ENCODE measurements around the gene HBM. TPM values are rescaled to one million over a fixed set of nuclear protein-coding genes. Genes with fewer than 3 reads are reported as not detected.

Gene HBM
- total and polyA plus RNA-seq, 5 donors from 2014 or later, result not detected

- Mint-ChIP-seq H3K36me3 (peaks cover 18% of the 10 kb centered on the region), H3K4me1 (peaks cover 4 to 15% (median 11%) of the 10 kb centered on the region in 4 donors), H3K27me3 (no peaks in the 10 kb centered on the region), H3K9me3 (no peaks in the 10 kb centered on the region), H3K27ac (peak overlapping the region in 1 of 3 donors; percentile 59), H3K4me3 (no peak overlapping the region)
- DNase-seq (no peak), ATAC-seq (ENCODE audit: low read depth in 2 of 2) (no peak)
- Histone ChIP-seq H3K27me3 (ENCODE audit: control insufficient read depth, insufficient read depth, low read length) (no peaks in the 10 kb centered on the region), H3K27ac (ENCODE audit: insufficient read depth, low read length, poor library complexity, severe bottlenecking) (no peak overlapping the region), H3K36me3 (ENCODE audit: control insufficient read depth, insufficient read depth, low read length) (peaks cover 69% of the 10 kb centered on the region), H3K4me1 (ENCODE audit: control insufficient read depth, insufficient read depth, low read length, poor library complexity, severe bottlenecking) (no peaks in the 10 kb centered on the region), H3K9me3 (ENCODE audit: control insufficient read depth in 2 of 2, low read length in 2 of 2) (no peaks in the 10 kb centered on the region), H3K4me3 (ENCODE audit: low read depth, low read length) (no peak overlapping the region)
These were observed 47.2 kb downstream of the HBM start for GRCh38 chr16:212999-213398.

Other genes with a start within 250 kb of the HBM start
- 12.7 TPM for gene POLR3K, start 112.4 kb upstream of the HBM start, total RNA-seq
- 10 to 100 TPM; 37.5 to 50.4 (median 48.6) TPM for gene POLR3K, start 112.4 kb upstream of the HBM start, polyA plus RNA-seq
- gene SNRNP25, start 112.2 kb upstream of the HBM start, total RNA-seq, result 9.4 TPM
- gene SNRNP25, start 112.2 kb upstream of the HBM start, polyA plus RNA-seq, result 10 to 100 TPM; 16.6 to 29.1 (median 21.2) TPM
- 0.67 TPM for gene RHBDF1, start 93.3 kb upstream of the HBM start, total RNA-seq
- gene RHBDF1, start 93.3 kb upstream of the HBM start, polyA plus RNA-seq, result not detected
- 29.2 TPM for gene MPG, start 87.8 kb upstream of the HBM start, total RNA-seq
- 10 to 100 TPM; 62.2 to 82.7 (median 81.8) TPM for gene MPG, start 87.8 kb upstream of the HBM start, polyA plus RNA-seq
- 23.1 TPM for gene NPRL3, start 27.3 kb upstream of the HBM start, total RNA-seq
- 1 to 10 TPM; 6.5 to 9.2 (median 8.2) TPM for gene NPRL3, start 27.3 kb upstream of the HBM start, polyA plus RNA-seq
- not detected for gene HBZ, start 13.3 kb upstream of the HBM start, total RNA-seq
- not detected for gene HBZ, start 13.3 kb upstream of the HBM start, polyA plus RNA-seq
- gene HBA2, start 6.9 kb downstream of the HBM start, total RNA-seq, result 0.86 TPM
- gene HBA2, start 6.9 kb downstream of the HBM start, polyA plus RNA-seq, result 1 to 10 TPM in 1 of 4 donors, under 1 TPM in 2, not detected in 1; 0.41 to 1.2 (median 0.99) TPM
- not detected for gene HBA1, start 10.7 kb downstream of the HBM start, total RNA-seq
- under 1 TPM in 1 of 4 donors, not detected in 3; 0.41 TPM for gene HBA1, start 10.7 kb downstream of the HBM start, polyA plus RNA-seq
- gene HBQ1, start 14.5 kb downstream of the HBM start, total RNA-seq, result not detected
- gene HBQ1, start 14.5 kb downstream of the HBM start, polyA plus RNA-seq, result not detected
- gene LUC7L, start 63.5 kb downstream of the HBM start, total RNA-seq, result 152 TPM
- gene LUC7L, start 63.5 kb downstream of the HBM start, polyA plus RNA-seq, result 10 to 100 TPM in 1 of 4 donors, 1 to 10 TPM in 3; 8.9 to 10.9 (median 9.8) TPM
- 26.5 TPM for gene FAM234A, start 68.8 kb downstream of the HBM start, total RNA-seq
- gene FAM234A, start 68.8 kb downstream of the HBM start, polyA plus RNA-seq, result 10 to 100 TPM; 15.3 to 23.9 (median 21.7) TPM
- gene RGS11, start 110.0 kb downstream of the HBM start, total RNA-seq, result not detected
- not detected for gene RGS11, start 110.0 kb downstream of the HBM start, polyA plus RNA-seq
- not detected for gene ARHGDIG, start 114.6 kb downstream of the HBM start, total RNA-seq
- gene ARHGDIG, start 114.6 kb downstream of the HBM start, polyA plus RNA-seq, result not detected
- gene PDIA2, start 117.2 kb downstream of the HBM start, total RNA-seq, result not detected
- not detected for gene PDIA2, start 117.2 kb downstream of the HBM start, polyA plus RNA-seq
- gene AXIN1, start 186.7 kb downstream of the HBM start, total RNA-seq, result 45.2 TPM
- 1 to 10 TPM; 1.1 to 2.9 (median 1.4) TPM for gene AXIN1, start 186.7 kb downstream of the HBM start, polyA plus RNA-seq
- 37.8 TPM for gene MRPL28, start 204.6 kb downstream of the HBM start, total RNA-seq
- 100 to 1,000 TPM in 1 of 4 donors, 10 to 100 TPM in 3; 63.0 to 109 (median 85.2) TPM for gene MRPL28, start 204.6 kb downstream of the HBM start, polyA plus RNA-seq
- 71.4 TPM for gene PGAP6, start 216.0 kb downstream of the HBM start, total RNA-seq
- gene PGAP6, start 216.0 kb downstream of the HBM start, polyA plus RNA-seq, result 10 to 100 TPM in 3 of 4 donors, 1 to 10 TPM in 1; 7.8 to 45.3 (median 32.2) TPM
- gene NME4, start 231.2 kb downstream of the HBM start, total RNA-seq, result 6.7 TPM
- 10 to 100 TPM; 16.2 to 29.8 (median 23.1) TPM for gene NME4, start 231.2 kb downstream of the HBM start, polyA plus RNA-seq
- 4.8 TPM for gene DECR2, start 235.9 kb downstream of the HBM start, total RNA-seq
- gene DECR2, start 235.9 kb downstream of the HBM start, polyA plus RNA-seq, result 1 to 10 TPM; 2.2 to 4.5 (median 2.7) TPM

All from CD4-positive, CD25-positive, alpha-beta regulatory T cell (primary cell).